Parathyroid adenoma (tissue), 2 donors: ENCODE results near the gene NCAN.

Experiments used
- H2AFZ ChIP-seq: fragments of 300-600 bp; sonication (generic); one replicate; pipeline ENCODE4 v1.7.0; 2017; ENCODE audit warnings: antibody characterized with exemption, mild to moderate bottlenecking
- H3K27ac ChIP-seq: fragments of 300-600 bp; sonication (generic); one replicate; pipeline ENCODE4 v1.7.0; 2017
- H3K27me3 ChIP-seq: fragments of 300-600 bp; sonication (generic); one replicate; pipeline ENCODE4 v1.7.0; 2017; ENCODE audit warnings: low read length; ENCODE audit not compliant: control insufficient read depth, insufficient read depth
- H3K36me3 ChIP-seq: fragments of 300-600 bp; sonication (generic); one replicate; pipeline ENCODE4 v1.7.0; 2017; ENCODE audit warnings: low read length; ENCODE audit not compliant: control insufficient read depth, insufficient read depth
- H3K4me1 ChIP-seq: fragments of 300-600 bp; sonication (generic); one replicate; pipeline ENCODE4 v1.7.0; 2017; ENCODE audit warnings: control low read depth
- H3K4me2 ChIP-seq: fragments of 300-600 bp; sonication (generic); one replicate; pipeline ENCODE4 v1.7.0; 2017; ENCODE audit warnings: low read length
- H3K4me3 ChIP-seq: fragments of 300-600 bp; sonication (generic); one replicate; pipeline ENCODE4 v1.7.0; 2017; ENCODE audit warnings: low read depth, low read length
- H3K79me2 ChIP-seq: fragments of 300-600 bp; sonication (generic); one replicate; pipeline ENCODE4 v1.7.0; 2017; ENCODE audit warnings: control low read depth
- H3K9ac ChIP-seq: fragments of 300-600 bp; sonication (generic); one replicate; pipeline ENCODE4 v1.7.0; 2017; ENCODE audit warnings: mild to moderate bottlenecking
- H3K9me3 ChIP-seq: fragments of 300-600 bp; sonication (generic); one replicate; pipeline ENCODE4 v1.7.0; 2017; ENCODE audit warnings: low read length; ENCODE audit not compliant: control insufficient read depth
- TF ChIP-seq, protein P1 (sequence below): fragments of 300-600 bp; sonication (generic); IDR thresholded peaks from one replicate; pipeline ENCODE4 v1.7.0; 2017; ENCODE audit warnings: antibody characterized with exemption, mild to moderate bottlenecking
- donor health status: primary hyperparathyroidism.

Gene NCAN

DNA sequence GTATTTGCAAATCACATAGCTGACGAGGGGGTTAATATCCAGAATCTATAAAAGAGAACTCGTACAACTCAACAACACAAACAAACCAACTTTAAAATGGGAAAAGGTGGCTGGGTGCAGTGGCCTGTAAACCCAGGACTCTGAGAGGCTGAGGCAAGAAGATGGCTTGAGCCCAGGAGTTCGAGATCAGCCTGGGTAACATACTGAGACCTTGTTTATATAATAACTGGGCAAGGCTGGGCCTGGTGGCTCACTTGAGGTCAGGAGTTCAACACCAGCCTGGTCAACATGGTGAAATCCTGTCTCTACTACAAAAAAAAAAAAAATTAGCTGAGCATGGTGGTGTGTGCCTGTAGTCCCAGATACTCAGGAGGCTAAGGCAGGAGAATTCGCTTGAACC lies 83.2 kb downstream of the NCAN start:
- Histone ChIP-seq H3K27ac (no peak overlapping the region), H3K27me3 (no peaks in the 10 kb centered on the region), H3K4me2 (no peak overlapping the region), H3K9me3 (no peaks in the 10 kb centered on the region), H3K4me3 (no peak overlapping the region), H3K9ac (no peak overlapping the region), H3K79me2 (peaks cover 3% of the 10 kb centered on the region), H3K36me3 (no peaks in the 10 kb centered on the region), H2AFZ (no peak overlapping the region), H3K4me1 (no peaks in the 10 kb centered on the region)
- TF ChIP-seq, protein P1, sequence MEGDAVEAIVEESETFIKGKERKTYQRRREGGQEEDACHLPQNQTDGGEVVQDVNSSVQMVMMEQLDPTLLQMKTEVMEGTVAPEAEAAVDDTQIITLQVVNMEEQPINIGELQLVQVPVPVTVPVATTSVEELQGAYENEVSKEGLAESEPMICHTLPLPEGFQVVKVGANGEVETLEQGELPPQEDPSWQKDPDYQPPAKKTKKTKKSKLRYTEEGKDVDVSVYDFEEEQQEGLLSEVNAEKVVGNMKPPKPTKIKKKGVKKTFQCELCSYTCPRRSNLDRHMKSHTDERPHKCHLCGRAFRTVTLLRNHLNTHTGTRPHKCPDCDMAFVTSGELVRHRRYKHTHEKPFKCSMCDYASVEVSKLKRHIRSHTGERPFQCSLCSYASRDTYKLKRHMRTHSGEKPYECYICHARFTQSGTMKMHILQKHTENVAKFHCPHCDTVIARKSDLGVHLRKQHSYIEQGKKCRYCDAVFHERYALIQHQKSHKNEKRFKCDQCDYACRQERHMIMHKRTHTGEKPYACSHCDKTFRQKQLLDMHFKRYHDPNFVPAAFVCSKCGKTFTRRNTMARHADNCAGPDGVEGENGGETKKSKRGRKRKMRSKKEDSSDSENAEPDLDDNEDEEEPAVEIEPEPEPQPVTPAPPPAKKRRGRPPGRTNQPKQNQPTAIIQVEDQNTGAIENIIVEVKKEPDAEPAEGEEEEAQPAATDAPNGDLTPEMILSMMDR, result no peak

DNA sequence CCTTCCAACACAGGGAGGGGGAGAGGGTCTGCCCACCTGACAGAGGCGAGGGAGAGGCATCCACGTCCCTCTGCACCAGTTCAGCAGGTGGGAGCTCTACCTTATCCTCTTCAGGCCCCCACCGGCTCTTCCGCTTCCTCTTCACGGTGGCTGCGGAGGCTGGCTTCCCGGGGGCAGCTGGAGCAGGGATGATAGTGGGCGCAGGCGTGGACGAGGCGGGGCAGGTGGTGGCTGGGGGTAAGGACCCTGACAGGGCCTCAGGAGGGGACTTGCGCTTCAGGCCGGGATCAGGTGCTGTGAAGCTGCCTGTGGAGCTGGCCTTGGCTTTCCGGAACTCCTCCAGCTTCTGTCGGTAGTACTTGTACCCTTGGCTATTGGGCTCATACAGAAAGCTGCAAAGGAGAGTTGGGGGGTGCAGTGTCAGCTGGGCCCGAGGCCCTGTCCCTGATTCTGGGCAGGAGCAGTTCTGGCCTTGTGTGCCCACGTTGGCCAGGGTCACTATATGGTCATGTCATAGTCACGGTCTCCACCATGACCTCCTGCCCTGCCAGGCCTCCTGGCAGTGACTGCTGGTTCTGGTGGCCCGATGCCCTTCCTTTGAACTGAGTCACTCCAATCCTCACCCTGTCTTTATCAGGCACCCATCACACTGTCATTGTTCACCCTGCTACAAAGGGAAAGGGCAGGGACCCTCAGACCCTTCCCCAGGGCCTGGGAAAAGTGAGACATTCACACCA lies 85.4 kb downstream of the NCAN start:
- Histone ChIP-seq H2AFZ (no peak overlapping the region), H3K27me3 (no peaks in the 10 kb centered on the region), H3K9me3 (no peaks in the 10 kb centered on the region), H3K4me2 (no peak overlapping the region), H3K4me3 (no peak overlapping the region), H3K36me3 (no peaks in the 10 kb centered on the region), H3K4me1 (no peaks in the 10 kb centered on the region), H3K79me2 (peaks cover 3% of the 10 kb centered on the region), H3K9ac (no peak overlapping the region), H3K27ac (no peak overlapping the region)
- TF ChIP-seq, protein P1, result no peak

DNA sequence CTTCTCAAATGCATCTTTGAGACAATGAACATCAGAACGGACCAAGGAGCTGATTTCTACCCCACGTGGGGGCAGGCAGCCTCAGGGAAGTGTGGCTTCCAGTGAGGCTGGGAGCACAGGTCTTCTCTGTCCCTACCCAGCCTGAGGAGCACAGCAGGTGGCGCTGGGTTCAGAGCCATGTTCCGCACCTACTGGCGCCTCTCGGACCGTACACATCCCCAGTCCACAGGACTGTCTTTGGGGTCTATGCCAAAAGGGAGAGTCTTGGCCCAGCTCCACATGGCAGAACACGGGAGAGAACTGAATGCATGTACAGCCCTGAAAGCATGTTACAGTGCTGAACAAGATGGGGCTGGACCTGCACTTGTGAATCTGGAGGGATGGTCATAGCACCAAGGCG lies 86.0 kb downstream of the NCAN start:
- Histone ChIP-seq H3K4me2 (no peak overlapping the region), H2AFZ (no peak overlapping the region), H3K27me3 (no peaks in the 10 kb centered on the region), H3K27ac (no peak overlapping the region), H3K36me3 (no peaks in the 10 kb centered on the region), H3K9ac (no peak overlapping the region), H3K9me3 (no peaks in the 10 kb centered on the region), H3K4me1 (no peaks in the 10 kb centered on the region), H3K4me3 (no peak overlapping the region), H3K79me2 (peaks cover 3% of the 10 kb centered on the region)
- TF ChIP-seq, protein P1, result no peak

DNA sequence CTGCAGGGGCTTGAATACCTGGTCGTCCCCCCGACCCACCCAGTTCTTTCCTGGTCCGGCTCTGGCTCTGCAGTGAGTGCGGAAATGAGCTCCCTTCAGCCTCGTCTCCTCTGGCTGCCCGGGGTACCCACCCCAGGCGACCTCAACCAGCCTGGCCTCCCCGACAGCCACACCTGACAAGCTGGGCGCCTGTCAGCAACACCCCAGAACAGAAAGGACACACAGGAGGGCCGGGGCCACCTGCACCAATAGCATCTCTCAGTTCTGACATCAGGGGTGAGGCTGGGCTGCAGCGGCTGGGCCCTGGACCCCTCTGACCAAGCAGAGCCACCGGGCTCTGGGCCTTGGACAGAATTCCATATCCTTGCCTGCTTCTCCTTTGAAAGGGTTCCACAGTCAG lies 88.9 kb downstream of the NCAN start:
- Histone ChIP-seq H3K4me3 (no peak overlapping the region), H3K36me3 (no peaks in the 10 kb centered on the region), H3K79me2 (no peaks in the 10 kb centered on the region)

More for the DNA sequence above, 88.9 kb downstream of the NCAN start:
- Histone ChIP-seq H2AFZ (no peak overlapping the region), H3K27ac (no peak overlapping the region), H3K4me1 (no peaks in the 10 kb centered on the region), H3K9me3 (no peaks in the 10 kb centered on the region), H3K9ac (no peak overlapping the region), H3K4me2 (no peak overlapping the region), H3K27me3 (no peaks in the 10 kb centered on the region)
- TF ChIP-seq, protein P1, result no peak
